OCI-LY1 (cell line): ENCODE results near the gene RASGEF1B.

Source experiments
- EZH2 ChIP-seq: fragments of 200-600 bp; sonication (generic), shearing (Covaris generic); IDR thresholded peaks from 2 replicates; pipeline ENCODE4 v1.8.0; 2017; ENCODE audit warnings: borderline replicate concordance, mixed run types, mild to moderate bottlenecking, antibody characterized with exemption, low read length, moderate library complexity, mixed read lengths
- TF ChIP-seq, protein P1 (sequence below): fragments of 200-600 bp; sonication (generic), shearing (Covaris generic); IDR thresholded peaks from 2 replicates; pipeline ENCODE4 v1.5.1; 2017; ENCODE audit warnings: mild to moderate bottlenecking, antibody characterized with exemption, low read length, moderate library complexity, mixed read lengths

DNA sequence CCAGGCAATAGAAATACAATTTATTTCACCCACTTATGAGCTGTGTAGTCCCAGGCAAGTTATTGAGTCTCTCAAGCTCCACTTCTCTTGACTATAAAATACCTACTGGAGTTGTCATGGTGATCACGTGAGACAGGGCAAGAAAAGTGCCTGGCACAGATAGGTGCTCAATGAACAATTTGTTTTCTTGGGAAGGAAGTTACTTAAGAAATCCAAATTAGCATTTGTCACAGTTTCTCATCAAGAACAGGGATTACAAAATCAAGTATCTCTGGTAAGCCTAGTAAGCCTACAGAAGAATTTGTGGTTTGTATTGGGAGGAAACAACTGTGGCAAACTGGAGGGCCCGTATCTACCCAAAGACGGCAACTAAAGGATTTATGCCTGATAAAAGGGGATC lies 37.5 kb upstream of the RASGEF1B start:
- TF ChIP-seq, protein P1, sequence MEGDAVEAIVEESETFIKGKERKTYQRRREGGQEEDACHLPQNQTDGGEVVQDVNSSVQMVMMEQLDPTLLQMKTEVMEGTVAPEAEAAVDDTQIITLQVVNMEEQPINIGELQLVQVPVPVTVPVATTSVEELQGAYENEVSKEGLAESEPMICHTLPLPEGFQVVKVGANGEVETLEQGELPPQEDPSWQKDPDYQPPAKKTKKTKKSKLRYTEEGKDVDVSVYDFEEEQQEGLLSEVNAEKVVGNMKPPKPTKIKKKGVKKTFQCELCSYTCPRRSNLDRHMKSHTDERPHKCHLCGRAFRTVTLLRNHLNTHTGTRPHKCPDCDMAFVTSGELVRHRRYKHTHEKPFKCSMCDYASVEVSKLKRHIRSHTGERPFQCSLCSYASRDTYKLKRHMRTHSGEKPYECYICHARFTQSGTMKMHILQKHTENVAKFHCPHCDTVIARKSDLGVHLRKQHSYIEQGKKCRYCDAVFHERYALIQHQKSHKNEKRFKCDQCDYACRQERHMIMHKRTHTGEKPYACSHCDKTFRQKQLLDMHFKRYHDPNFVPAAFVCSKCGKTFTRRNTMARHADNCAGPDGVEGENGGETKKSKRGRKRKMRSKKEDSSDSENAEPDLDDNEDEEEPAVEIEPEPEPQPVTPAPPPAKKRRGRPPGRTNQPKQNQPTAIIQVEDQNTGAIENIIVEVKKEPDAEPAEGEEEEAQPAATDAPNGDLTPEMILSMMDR = no peak
- TF ChIP-seq EZH2 = no peak
